GM18507 (cell line): ENCODE measurements around the gene CDH19.

Source experiments
- DNase-seq: peaks from one replicate; pipeline ENCODE4 v3.0.0; 2011; ENCODE audit warnings: low read depth; ENCODE audit not compliant: insufficient read length; ENCODE audit errors: extremely low spot score
- FAIRE-seq: peaks from 2 replicates; lab custom pipeline; 2011; peaks lifted over from hg19 to GRCh38; lab: Jason Lieb, UNC

The CDH19 gene, protein sequence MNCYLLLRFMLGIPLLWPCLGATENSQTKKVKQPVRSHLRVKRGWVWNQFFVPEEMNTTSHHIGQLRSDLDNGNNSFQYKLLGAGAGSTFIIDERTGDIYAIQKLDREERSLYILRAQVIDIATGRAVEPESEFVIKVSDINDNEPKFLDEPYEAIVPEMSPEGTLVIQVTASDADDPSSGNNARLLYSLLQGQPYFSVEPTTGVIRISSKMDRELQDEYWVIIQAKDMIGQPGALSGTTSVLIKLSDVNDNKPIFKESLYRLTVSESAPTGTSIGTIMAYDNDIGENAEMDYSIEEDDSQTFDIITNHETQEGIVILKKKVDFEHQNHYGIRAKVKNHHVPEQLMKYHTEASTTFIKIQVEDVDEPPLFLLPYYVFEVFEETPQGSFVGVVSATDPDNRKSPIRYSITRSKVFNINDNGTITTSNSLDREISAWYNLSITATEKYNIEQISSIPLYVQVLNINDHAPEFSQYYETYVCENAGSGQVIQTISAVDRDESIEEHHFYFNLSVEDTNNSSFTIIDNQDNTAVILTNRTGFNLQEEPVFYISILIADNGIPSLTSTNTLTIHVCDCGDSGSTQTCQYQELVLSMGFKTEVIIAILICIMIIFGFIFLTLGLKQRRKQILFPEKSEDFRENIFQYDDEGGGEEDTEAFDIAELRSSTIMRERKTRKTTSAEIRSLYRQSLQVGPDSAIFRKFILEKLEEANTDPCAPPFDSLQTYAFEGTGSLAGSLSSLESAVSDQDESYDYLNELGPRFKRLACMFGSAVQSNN

GRCh38 chr18:66603941-66604627 lies at the start of gene CDH19:
TSS of gene CDH19 (minus strand) at chr18:66604090. CDS start at chr18:66572204, 31,886 bp downstream.
- DNase-seq = no peak
- FAIRE-seq = no peak

GRCh38 chr18:66647671-66648070 lies 43.8 kb upstream of the CDH19 start:
- no peak for DNase-seq
- FAIRE-seq = no peak

DNA sequence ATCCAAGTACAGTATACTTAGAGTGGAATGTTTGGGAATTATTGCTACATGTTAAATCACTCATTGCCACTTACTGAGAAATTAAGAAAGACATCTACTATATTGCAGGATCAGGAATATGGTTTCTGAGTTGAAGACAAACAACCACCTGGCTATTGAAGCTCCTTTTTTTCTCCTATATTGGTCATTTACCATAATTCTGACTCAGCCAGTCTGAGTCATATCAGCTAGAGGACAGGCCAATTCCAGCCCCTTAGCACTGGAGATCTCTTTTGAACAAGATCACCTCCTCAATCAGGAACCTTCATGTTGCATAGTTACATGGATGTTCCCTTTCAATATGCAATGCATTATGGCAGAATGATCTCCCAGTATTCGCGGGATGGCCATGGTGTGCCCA lies 42.7 kb upstream of the CDH19 start:
- FAIRE-seq = no peak

DNA sequence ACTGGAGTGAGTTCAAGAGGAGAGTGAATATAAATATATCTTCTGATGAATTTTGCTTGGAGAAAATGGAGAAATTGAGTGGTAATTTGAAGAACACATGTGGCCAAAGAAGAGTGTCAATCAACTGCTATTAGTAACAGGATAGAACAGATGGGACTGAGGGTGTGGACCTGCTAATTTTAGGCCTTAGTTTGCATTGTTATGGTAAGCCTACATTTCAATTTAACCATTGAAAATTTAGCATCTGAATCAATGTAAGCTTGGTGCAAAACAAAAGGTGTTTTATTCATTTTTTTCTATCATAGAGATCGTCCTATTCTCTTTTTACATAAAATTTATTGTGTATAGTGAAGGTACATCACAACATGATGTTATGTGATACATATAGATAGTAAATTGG lies 42.1 kb upstream of the CDH19 start:
- no peak for DNase-seq
- FAIRE-seq = no peak

More for the DNA sequence above, 42.7 kb upstream of the CDH19 start:
- DNase-seq = no peak

DNA sequence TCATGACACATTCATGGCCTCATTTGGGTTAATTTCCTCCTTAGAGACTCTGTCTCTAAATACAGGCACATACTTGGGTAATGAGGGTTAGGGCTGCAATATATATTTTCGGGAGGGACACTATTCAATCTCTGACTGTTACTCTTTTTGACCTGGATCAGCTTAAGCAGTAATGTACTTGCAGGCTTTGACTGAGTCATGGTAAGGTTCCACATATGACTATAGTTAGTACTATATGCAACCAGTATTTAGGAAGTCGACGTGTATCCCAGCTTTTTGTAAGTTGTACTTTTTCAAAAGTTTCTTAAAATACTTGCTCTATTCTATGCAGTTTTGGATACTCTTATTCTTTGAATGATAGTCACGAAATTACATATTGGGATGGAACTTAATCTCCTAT lies 37.2 kb upstream of the CDH19 start:
- FAIRE-seq = no peak
- no peak for DNase-seq

DNA sequence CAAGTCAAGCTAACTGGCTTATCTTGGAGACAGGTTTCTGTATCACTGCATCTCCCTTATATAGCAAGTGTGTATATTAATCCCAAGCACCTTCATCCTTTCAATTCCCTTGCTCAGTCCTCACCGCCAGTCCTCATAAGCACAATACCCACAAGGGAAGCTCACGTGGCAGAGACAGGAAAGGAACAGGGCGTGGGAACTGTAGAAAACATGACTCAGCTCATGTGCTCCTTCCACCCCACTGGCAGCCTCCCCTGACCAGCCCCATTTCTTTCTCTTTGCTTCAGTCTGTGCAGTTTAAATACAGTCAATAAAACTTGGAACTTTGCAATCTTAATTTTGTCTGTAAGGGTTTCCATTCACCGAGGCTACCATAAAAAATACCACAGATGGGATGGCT lies 36.5 kb upstream of the CDH19 start:
- DNase-seq = no peak
- FAIRE-seq = no peak

GRCh38 chr18:66638856-66639629 lies 35.2 kb upstream of the CDH19 start:
- DNase-seq = no peak
- FAIRE-seq = no peak

GRCh38 chr18:66635342-66635741 lies 31.5 kb upstream of the CDH19 start:
- no peak for DNase-seq
- no peak for FAIRE-seq

GRCh38 chr18:66632756-66633155 lies 28.9 kb upstream of the CDH19 start:
- FAIRE-seq = no peak
- no peak for DNase-seq

DNA sequence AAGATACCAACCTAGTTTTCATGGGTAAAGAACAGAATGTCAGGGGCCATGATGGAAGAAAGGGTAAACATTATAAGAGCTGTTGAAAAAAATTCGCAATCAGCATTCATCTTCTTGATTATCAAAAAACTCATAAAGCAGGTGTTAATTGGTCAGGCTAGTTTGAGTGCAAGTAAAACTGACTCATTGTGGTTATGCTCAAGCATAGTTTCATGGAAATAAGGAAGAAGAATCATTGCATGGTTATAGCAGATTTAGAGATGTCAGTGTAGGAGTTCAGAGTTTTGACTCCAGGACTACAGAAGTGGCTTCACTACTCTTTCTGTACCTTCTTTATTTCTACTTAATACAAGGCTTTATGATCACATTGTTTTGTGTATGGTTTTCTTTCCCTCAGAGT lies 26.9 kb upstream of the CDH19 start:
- no peak for FAIRE-seq
- no peak for DNase-seq

GRCh38 chr18:66623821-66624220 lies 19.9 kb upstream of the CDH19 start:
- no peak for DNase-seq

DNA sequence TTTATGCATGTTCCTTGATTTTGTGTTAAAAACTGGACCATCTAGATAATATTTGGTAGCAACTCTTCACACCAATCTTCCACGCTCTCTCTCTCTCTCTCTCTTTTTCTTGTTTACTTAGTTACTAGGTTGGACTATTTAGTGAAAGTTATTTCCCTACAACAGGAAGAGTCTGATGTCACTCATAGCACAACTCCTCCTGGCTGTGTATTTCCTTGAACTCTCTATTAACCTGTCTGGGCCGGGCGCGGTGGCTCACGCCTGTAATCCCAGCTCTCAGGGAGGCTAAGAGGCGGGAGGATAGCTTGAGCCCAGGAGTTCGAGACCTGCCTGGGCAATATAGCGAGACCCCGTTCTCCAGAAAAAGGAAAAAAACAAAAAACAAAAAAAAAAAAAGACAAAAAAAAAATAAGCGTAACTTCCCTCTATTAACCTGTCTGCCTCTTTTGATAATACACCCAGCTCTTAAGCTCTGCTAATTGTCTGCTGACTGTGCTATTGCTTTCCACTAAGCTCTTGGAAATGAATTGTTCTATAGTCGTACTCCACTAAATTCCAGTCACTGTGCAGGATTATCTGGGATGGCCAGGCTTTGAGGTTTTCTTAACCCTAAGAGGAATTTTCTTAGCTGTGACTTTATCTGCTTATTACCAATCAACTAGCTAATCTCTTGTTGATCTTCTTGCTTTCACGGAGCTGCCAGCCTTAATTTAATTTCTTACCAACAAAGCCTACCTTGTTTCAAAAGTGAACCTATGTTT lies 18.1 kb upstream of the CDH19 start:
- FAIRE-seq = no peak

More at GRCh38 chr18:66623821-66624220, 19.9 kb upstream of the CDH19 start:
- FAIRE-seq = no peak

GRCh38 chr18:66616523-66616983 lies 12.7 kb upstream of the CDH19 start:
- DNase-seq = no peak
- no peak for FAIRE-seq

More for the DNA sequence above, 18.1 kb upstream of the CDH19 start:
- no peak for DNase-seq

DNA sequence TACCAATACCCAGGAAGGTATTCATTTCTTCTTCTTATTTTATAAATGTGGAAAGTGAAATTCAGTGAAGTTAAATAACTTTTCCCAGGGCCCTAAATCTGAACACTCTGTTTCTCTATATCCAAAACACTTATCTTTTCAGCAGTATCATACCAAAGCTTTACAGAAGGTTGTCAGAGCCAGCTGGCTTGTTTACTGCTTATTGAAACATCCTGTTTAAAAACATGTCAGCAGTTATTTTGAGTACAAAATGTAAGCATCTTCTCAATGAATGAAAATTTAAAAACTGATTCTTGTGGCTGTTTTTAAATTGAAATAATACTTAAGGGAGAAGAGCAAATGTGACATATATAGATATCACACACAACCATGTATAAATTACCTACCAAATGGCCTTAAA lies 11.3 kb upstream of the CDH19 start:
- DNase-seq = no peak
- FAIRE-seq = no peak

- no peak for DNase-seq
- no peak for FAIRE-seq
Measured at GRCh38 chr18:66607632-66608031, 3.7 kb upstream of the CDH19 start.

DNA sequence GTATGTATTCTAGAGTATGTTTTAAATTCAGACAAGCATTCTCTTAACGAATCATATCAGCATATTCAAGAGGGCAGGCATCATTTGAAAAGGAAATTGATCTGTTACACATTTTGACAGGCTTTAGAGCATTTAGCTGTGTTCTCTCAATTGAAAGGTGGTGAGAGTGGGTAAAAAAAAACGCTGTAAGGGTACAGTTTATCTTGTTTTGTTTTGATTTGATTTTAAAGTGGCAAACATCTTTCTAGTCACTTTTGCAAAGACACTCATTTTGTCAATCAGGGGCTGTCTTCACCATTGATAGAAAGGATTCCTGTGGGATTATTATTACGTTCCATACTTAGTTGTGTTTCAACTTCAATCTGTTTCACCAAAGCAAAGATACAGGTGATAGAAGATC lies 2.2 kb downstream of the CDH19 start:
- no peak for FAIRE-seq

GRCh38 chr18:66599190-66599589 lies 4.7 kb downstream of the CDH19 start:
- FAIRE-seq (no peak), DNase-seq (no peak)

More for the DNA sequence above, 2.2 kb downstream of the CDH19 start:
- DNase-seq = no peak

GRCh38 chr18:66587430-66587829 lies 16.5 kb downstream of the CDH19 start:
- DNase-seq = no peak
- no peak for FAIRE-seq

GRCh38 chr18:66582211-66582610 lies 21.7 kb downstream of the CDH19 start:
- FAIRE-seq = no peak
- DNase-seq = no peak
